NCI-H446 (cell line): ENCODE data around the gene ZCCHC2.

Source experiments
- DNase-seq, 2 experiments: peaks; one replicate each; lab custom pipeline; 2025; lab: John Stamatoyannopoulos, UW

The ZCCHC2 gene

DNA sequence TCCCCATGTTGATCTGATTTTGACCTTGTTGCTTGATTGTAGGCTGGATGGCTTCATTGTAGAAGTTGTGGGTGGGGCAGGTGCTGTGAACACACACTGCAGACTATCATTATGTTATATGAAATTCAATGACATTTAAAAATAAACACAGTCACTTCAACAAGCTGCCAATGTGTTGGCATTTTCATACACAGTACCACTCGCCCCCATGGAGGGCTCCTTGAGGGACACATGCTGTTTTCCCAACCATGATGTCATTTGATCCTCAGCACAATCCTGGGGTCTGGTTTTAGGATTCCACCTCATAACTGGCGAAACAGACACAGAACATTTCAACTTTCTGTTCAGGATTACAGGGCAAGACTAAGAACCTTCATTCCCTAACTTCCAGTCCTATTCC is 86.9 kb downstream of the ZCCHC2 start:
- no peak for DNase-seq

DNA sequence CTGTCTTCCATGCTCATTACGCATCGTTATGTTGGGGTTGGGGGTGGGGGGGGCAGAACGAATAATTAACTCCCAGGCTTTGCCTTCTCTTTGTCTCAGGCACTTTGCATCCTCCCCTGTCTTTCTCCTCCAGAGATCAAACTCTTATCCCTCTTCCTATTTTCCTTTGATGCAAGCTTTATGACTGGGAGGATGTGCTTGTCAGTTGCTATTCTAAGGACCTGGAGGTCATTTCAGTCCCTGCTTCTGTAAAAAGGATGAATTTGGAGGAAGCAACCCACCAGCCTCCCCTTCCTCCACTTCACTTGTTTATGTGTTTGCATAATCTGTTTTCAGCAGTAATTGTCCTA is 87.5 kb downstream of the ZCCHC2 start:
- DNase-seq, result no peak

DNA sequence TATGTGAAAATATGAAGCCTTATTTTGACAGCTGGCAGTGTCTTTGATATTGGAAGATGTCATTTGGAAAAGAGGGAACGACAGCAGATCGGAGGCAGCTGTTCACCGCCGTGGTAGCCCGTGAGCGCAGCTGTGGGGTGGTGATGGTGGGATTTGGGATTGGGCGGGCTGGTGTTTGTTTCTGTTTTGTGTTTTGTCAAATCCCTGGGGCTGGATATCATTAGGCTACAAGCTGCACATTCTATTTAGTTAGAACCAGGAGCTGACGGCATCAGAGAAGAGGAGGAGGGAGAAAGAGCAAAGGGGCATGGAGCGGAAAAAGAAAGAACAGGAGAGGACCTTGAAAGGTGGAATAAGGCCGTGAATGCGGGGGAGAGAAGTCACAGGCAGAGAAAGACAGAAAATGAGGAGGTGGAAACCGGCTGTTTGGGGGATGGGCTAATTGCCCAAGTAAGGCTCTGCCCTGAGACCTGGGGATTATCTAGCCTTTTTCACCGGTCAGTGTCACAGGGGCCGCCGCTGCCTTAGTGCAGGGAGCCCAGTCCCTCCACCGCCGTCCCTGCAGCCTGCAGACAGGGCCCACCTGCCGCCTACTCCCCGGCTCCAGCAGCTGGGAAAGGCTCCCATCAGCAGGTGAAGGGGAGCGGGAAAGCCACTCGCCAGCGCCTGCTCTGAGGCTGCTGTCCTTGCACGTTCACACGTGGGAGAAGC is 88.0 kb downstream of the ZCCHC2 start:
- no peak for DNase-seq

DNA sequence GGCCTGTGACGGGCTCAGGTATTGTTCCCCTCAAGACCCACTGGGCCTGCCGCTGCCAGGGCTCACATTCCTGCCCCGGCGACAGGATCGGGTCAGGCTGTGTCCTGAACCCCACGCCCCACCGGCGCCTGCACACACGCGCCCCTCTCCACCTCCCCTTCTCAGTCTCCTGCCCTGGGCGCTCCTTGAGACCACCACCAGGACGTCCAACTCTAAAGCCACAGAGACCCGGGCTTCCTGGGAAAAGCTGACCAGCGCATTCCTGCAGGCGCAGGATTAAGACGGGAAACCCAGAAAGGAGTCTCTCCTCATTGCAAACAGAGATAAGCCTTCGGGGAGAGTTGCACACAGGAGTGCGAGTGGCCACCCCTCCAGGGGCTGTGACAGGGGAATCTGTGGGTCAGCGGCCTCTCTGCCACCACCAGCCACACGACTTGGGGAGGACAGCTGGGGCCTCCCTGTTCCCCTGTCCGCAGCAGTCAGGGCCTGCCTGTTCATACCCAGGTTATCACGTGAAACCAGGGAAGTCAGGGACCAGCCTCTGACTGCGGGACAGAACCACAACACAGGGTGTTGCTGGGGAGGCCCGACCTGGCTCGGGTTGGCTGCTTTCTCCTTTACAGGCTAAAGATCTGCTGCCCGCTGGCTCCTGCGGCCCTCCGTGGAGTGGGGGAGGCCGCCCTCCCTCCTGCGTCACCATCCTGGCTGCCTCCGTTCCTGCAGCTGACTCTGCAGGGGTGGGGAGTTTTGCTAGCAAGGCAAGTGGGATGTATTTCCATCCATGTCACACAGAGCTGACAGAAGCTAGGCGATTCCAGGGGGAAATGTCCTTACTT is 88.8 kb downstream of the ZCCHC2 start:
- no peak for DNase-seq

- DNase-seq, result no peak
These were observed 89.4 kb downstream of the ZCCHC2 start for GRCh38 chr18:62612289-62612645.

DNA sequence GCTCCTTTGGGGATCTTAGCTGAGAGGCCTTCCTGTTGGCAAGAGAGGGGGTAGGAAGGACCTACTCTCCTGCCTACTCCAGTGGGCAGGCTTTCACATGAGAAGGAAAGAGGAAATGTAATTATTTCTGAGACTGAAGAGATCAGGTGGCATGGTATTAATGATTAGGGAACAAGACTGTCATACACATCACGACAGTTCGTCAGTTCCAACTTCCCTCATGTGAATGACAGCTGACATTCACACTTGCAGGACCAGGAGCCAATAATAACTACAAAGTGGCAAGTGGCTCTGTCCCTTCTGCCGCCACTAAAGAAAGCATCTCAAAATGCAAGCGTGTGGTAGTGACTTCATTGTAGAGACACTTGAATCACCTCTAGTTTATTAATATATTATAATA is 90.0 kb downstream of the ZCCHC2 start:
- no peak for DNase-seq

DNA sequence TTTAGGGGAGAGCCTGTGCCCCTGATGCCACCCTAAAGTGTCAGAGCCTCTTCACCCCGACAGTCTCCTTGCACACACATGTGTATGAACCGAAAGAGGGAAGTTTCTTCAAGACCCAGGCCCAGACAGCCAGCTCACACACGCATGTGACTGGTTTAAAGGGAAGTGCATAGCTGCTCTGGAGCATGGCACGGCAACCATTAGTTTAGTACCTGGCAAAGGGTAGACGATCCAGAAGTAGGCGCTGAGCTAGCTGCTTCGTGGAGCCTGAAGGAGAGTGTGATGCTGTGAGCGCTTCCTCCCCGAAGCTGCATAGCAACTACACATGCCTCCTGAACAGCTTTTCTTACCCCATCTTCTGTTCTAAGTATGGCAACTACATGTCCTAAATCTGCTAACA is 91.7 kb downstream of the ZCCHC2 start:
- DNase-seq, result no peak

- DNase-seq, result no peak
These were observed 93.5 kb downstream of the ZCCHC2 start for GRCh38 chr18:62616331-62616805.

GRCh38 chr18:62617793-62618591 is 95.2 kb downstream of the ZCCHC2 start:
- no peak for DNase-seq

- DNase-seq, result no peak
These were observed 95.9 kb downstream of the ZCCHC2 start for GRCh38 chr18:62618735-62619134.

DNA sequence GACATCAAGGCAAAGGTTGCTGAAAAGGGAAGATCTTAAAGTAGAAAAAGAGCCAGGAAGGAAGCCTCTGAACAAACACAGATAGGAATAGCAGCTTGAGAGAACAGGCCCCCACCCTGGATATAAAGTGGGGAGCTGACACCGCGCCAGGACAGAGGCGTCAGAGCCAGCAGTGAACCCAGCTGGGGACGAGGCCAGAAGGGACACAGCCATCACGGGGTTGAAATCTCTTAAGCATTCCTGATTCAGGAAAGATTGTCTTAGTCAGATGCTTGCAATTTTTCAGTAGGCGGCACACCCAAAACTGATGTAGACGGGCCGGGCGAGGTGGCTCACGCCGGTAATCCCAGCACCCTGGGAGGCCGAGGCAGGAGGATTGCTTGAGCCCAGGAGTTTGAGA is 98.7 kb downstream of the ZCCHC2 start:
- DNase-seq, result no peak

DNA sequence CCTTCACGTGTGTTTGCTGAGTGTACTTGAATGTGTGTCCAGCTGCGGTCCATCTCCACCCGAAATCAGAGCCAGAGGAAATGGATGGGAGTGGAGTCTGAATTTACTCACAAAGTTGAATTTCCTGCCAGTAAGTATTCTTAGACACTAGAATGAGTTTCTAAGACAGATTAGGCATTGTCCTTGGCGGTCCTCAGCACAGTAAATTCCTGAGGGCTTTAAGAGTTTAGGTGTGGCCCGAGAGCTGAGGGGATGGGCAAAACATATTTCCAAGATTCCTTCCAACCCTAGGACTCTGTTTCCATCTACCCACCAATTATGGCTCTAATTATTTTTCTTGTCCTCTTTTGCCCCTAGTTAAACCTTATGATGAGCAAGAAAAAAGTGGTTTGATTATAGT is 102.2 kb downstream of the ZCCHC2 start:
- no peak for DNase-seq
